Esophagus mucosa (tissue), 1 donor: ENCODE data around the gene SPOCK1. TPM values are rescaled to one million over a fixed set of nuclear protein-coding genes. Genes with fewer than 3 reads are reported as not detected.

Experiments
- ATAC-seq: fragments of 200-7000 bp; cut with Tn5 transposase; one replicate; pipeline ENCODE4 v1.9.1; 2020
- total RNA-seq: library from RNA; stranded (reverse); gene quantifications from one replicate; pipeline ENCODE4 v1.2.4, GENCODE V29; 2023
- donor health status: DM: yes; HTN: yes; CAD: no.

SPOCK1 gene
- total RNA-seq, 1 donor from 2014 or later: 0.48 TPM

DNA sequence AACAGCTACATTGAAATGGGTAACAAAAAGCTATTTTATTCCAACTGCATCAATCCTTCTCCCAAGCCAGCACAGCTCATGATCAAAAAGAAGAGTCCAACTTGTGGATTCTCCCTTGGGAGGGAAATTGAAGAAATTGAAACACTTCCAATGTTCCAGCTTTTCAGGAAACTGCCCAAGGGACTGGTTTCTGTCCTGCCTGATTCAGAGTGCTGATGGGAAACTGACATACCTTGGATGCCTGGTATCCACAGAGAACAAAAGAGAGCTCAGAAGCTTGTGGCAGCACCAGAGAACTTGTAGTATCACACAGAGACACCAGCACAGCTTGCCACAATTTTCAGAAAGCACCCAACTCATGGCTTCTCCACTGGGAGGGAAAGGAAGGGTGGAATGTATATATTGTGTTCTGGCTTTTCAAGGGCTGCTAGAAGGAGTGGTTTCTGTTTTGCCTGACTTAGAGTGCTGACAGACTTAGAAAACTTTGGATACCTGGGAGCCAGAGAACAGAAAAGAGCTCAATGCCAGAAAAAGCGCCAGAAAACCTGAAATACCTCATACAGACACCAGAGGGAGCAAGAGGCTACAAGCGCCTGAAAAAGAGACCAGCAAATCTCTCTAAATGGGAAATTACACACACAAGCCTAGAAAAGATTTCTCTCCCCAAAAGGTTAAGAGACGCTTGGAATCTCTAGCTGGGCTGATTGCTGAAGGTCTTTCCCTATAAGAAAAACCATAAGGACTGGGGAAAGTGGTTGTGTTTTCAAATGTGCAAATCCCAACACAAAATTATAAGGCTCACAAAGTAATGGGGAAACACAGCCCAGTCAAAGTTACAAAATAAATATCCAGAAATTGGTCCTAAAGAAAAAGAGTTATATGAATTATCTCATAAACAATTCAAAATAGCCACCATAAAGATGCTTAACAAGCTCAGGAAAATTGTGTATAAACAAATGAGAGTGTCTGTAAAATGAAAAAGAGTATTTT is 178.8 kb downstream of the SPOCK1 start:
- no peak for ATAC-seq

GRCh38 chr5:137318027-137318426 is 181.1 kb downstream of the SPOCK1 start:
- no peak for ATAC-seq

- no peak for ATAC-seq
Measured at GRCh38 chr5:137316346-137316736, 182.8 kb downstream of the SPOCK1 start.

- ATAC-seq: no peak
Measured at GRCh38 chr5:137315534-137316345, 183.4 kb downstream of the SPOCK1 start.

DNA sequence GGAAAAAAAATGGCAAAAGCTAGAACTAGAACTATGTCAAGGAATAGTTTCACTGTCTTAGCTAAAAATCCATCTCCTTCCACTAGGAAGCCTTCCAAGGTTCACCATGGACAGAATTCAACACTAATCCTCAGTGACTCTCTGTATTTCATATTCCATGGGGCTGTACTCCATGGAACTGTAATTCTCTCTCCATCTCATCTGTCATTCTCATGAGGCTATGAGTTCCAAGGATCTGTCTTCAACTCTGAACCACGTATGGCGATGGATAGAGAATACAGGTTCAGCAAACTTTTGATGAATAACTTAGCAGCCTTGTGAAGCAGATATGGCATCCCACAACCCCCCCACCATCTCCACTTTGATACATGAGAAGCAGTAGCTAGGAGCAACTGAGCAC is 184.0 kb downstream of the SPOCK1 start:
- ATAC-seq: no peak

- no peak for ATAC-seq
Measured at GRCh38 chr5:137313526-137314175, 185.5 kb downstream of the SPOCK1 start.

DNA sequence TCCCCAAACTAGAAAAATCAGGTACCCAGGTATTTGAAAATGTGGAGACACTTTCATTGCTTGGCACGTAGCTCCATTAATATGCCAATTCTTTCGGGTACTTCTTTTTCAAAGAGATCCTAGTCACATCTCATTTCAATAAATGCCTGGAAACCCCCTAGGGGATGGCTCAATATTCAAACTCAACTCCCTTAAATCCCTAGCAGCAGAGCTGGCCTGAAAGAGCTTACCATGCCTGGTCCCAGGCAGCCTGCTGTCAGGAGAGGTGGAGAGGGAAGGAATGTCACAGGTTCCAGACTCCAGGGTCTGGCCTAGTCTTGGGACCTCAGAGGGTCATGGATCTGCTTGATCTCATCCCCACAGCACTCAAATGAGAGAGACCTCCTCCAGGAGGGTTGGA is 187.1 kb downstream of the SPOCK1 start:
- no peak for ATAC-seq

GRCh38 chr5:137310051-137310730 is 188.9 kb downstream of the SPOCK1 start:
- peak; percentile 48 for ATAC-seq

- ATAC-seq: no peak
Measured at GRCh38 chr5:137309290-137309689, 189.8 kb downstream of the SPOCK1 start.

- ATAC-seq: no peak
Measured at GRCh38 chr5:137308311-137308710, 190.8 kb downstream of the SPOCK1 start.

DNA sequence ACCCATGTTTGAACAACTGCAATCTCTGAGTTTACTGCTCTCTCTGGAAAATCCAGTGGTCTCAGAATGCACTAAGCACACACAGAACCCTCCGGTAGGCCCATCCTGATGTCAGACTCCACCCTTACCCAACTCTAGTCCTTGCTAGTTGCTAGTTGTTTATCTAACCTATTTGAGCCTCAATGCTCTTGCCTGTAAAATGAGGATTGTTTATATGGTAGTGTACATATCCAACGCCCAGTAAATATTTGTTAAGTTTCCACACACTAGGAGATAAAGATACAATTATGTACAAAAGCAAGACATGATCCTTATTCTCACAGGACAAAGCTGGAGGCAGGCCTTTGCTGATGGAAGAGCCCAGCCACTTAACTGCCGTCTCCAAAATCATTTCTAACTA is 192.2 kb downstream of the SPOCK1 start:
- ATAC-seq: no peak

- no peak for ATAC-seq
Measured at GRCh38 chr5:137305971-137306602, 193.0 kb downstream of the SPOCK1 start.

GRCh38 chr5:137304226-137304874 is 194.8 kb downstream of the SPOCK1 start:
- no peak for ATAC-seq

DNA sequence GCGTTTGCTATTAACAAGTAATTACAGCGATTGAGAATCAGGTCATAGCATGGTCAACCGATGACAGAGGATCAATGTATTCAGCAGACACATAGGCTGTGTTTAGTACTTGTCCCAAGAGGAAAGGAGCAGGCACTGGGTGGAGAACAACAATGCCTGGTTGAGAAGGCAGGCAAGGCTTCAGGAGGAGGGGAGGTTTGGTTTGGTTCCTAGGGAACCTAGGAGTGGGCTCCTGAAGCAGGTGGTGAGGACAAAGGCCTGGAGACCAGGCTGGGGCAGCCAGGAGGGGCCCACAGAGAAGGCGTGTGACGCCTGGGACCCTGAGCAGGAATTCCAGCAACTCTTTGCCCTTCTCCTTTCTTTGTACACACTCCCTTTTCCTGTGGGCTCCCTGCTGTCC is 195.6 kb downstream of the SPOCK1 start:
- ATAC-seq: no peak

GRCh38 chr5:137300411-137301240 is 198.5 kb downstream of the SPOCK1 start:
- ATAC-seq: no peak

DNA sequence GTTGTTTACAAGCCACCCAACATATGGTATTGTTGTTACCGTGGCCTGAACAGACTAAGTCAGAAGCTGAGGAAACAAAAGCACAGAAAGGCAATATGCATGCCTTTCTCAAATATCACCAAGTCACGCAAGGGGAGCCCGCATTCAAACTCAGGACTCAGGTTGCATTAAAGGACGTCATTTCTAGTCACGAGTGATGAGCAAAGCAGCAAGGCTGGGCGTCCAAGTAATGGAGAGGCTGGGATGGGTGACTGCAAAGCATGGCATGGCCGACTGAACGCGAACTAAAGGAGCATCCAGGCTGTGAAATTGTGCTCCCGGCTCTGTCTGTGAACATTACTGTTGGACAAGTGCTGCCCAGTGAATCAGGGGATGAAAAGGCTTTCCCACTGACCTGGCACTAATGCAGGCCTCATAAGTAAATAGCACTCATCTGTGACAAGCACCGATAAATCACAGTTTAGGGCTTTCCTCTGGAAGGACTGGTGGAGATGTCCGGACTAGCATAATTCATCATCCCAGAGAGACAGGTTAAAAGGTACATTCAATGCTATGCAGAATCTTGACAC is 202.8 kb downstream of the SPOCK1 start:
- ATAC-seq: no peak

DNA sequence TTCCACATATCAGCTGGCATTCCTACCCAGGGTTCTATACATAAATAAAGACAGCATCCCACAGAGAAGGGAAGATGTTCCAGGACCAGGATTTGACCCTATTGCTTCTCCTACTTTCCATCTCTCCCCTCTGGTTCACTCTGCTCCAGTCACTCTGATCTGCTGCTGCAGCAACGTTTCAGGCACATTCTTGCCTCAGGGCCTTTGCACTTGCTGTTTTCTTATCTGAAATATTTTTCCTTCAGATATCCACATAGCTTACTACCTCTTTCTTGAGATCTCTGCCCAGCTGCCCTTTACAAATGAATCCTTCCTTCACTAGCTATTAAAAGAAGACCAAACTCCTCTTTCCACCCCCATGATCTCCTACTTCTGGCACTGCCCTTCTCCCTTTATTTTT is 204.5 kb downstream of the SPOCK1 start:
- no peak for ATAC-seq

DNA sequence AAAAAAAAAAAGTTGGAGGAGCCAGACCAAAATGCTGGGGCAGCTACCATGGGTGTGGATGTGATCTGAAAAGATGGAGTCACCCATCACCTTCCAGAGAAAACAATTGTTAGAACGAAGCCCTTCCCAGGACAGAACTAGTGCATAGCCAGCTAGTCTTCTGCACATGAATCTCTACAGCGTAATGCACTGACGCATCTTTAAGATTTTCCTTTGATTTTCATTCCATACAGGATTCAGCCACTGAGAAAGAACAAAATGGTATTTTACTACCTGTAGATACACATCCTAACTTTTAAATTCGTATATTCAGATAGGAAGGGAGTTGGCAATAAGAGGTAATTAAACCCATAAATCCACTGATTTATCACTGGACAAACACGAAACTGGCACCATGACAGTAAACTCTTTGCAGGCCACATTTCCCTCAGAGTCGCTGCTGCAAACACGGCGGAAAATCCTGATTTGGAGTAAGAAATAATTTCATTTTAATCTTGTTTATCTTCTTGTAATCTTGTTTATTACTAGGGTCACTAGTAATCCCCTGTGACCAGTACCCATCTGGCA is 206.6 kb downstream of the SPOCK1 start:
- no peak for ATAC-seq

- ATAC-seq: no peak
Measured at GRCh38 chr5:137291436-137291835, 207.7 kb downstream of the SPOCK1 start.

DNA sequence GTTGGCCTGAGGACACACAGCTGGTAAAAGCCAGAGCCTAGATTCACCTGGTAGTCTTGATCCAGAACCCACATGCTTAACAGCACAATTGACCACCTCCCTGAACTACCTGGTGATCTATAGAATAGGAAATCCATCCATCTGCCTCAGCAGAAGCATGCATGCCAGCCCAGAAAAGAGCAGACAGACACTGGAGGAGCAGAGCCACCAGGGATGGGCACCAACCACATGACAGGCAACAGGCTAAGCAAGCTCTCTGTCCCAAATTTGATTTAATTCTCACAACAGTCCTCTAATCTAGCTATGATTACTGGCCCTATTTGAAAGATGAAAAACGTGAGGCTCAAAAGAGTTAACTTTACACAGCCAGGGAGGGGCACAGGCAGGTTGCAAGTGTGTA is 208.1 kb downstream of the SPOCK1 start:
- no peak for ATAC-seq
